CD4-positive, alpha-beta T cell treated with Interferon gamma for 1 hour (primary cell): Measurements from ENCODE around the gene MAPKAPK2.

Experiments
- DNase-seq: peaks from one replicate; pipeline ENCODE4 v3.0.0-alpha.2; 2020

MAPKAPK2 gene

GRCh38 chr1:206723805-206724472, 39.2 kb downstream of the MAPKAPK2 start:
- DNase-seq, result no peak

DNA sequence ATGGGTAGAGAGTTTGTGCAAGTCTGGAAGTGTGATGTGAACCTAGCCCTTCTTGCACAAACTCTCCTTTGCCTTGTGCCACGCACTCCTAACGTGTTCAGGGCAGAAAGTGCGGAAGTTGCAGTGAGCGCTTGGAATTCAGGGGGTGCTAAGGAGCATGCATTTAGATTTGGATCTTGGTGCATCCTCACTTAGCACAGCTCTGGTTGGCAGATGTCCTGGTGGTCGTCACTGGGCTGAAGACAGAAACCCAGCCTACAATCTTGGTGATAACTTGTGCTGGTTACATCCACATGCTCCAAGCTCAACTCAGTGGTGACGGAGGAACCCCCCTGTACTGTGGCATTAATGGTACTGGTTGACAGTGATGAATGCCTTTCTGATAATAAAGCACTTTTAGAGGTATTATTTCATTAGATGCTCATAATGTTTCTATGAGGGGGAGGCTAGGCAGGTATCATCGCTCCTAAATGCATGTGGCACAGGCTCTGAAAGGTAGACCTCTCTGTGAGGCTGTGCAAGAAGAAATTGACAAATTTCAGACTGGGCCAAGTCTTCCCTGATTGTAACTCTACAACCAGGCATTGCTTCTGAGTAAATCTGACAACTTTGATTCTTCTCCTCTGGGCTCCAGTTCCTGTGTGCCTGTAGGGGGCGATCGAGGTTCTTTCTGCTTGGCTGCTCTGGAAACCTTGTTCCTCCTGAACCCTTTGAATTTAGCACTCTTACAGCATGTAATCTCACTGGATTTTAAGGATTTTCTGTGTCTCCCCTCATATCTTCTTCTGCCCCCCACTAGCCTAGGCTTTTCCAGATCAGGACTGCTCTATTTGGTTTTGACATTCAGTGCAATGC, 40.6 kb downstream of the MAPKAPK2 start:
- DNase-seq, result peak; percentile 56

DNA sequence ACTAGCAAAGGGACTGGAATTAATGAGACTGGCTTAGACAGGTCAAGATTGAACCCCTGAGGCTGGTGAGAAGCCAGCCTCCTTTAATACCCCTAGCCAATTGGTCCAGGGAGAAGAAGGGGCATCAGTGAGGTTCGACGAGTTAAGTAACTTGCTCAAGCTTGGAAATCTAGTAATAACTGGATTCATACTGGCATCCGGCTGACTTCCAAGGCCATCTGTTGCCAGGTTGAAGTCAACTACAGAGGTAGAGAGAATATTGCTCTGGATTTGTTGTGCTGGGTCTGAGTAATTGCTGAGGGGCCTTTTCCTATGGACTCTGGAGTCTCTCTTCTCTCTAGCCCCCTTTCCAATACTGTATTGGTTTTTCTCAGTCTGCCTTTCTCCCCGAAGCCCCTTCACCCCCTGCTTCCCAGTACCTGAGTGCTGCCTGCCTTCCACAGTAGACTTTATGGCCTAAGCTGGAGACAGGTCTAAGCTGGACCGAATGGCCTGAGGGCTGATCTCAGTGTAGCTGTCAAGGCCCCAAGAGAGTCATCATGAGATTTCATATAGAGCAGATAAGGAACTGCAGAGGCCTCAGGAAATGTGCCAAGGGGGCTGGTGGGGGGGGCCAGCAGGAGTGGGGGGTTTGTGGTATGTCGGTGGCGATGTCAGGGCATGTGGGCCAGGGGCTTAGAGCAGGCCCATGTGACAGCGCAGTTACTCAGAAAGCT, 43.4 kb downstream of the MAPKAPK2 start:
- DNase-seq, result no peak

- no peak for DNase-seq
These were observed 43.9 kb downstream of the MAPKAPK2 start for GRCh38 chr1:206728697-206728987.

GRCh38 chr1:206729050-206729449, 44.3 kb downstream of the MAPKAPK2 start:
- no peak for DNase-seq

DNA sequence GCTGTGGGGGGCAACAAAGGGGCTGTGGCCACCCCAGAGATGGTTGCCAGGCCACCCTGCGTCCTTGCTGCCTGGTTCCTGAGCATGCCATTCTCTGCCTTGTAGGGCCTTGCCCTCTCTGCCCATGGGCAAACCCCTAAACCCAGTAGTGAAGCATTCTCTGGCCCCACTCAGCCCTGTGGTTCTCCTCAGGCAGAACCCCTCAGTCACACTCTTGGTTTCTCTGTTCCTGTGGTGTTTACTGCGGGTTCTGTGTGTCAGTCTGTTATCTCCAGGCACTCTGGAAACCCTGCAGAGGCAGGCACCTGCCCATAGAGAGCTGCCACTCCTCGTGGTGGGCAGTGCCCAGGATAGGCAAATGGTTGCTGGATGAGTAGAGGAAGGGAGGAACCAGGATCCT, 44.8 kb downstream of the MAPKAPK2 start:
- DNase-seq, result no peak

DNA sequence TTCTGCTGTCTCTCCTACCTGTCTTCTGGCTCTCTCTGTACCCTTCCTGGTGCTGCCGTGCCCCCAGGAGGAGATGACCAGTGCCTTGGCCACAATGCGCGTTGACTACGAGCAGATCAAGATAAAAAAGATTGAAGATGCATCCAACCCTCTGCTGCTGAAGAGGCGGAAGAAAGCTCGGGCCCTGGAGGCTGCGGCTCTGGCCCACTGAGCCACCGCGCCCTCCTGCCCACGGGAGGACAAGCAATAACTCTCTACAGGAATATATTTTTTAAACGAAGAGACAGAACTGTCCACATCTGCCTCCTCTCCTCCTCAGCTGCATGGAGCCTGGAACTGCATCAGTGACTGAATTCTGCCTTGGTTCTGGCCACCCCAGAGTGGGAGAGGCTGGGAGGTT, 47.8 kb downstream of the MAPKAPK2 start:
- no peak for DNase-seq

DNA sequence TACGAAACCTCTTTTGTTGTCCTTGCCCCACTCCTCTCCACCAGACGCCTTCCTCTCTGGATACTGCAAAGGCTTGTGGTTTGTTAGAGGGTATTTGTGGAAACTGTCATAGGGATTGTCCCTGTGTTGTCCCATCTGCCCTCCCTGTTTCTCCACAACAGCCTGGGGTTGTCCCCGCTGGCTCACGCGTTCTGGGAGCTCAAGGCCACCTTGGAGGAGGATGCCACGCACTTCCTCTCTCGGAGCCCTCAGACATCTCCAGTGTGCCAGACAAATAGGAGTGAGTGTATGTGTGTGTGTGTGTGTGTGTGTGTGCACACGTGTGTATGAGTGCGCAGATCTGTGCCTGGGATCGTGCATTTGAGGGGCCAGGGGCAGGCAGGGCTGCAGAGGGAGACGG, 48.3 kb downstream of the MAPKAPK2 start:
- no peak for DNase-seq

DNA sequence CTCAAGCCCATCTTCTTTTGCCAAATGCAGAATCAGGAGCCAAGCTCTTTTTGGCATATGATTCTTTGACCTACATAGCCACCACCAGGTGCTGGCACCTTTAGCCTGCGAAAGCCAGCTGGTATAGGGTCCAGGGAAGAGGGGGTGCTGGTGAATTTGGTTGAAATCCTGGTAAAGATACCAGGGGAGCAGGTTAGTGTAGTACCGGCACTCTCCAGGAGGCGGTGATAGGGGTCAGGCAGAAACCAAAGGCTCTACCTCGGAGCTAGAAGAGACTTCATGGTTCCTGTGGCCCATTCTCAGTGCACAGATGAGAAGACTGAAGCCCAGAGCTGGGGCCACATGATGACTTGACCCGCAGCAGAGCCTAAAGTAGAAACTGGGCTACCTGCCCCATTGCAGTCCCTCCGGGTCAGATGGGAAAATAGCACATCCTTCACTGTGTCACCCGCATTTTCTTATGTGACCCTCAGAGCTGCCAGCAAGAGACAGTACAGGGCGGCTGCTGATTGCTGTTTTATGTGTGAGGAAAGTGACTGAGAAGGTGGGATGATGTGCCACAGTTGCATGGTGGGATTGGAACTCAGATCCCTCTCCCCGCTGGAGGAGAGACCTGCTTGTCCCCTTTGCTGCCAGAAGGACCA, 49.9 kb downstream of the MAPKAPK2 start:
- DNase-seq, result peak; percentile 59

- DNase-seq, result no peak
These were observed 50.9 kb downstream of the MAPKAPK2 start for GRCh38 chr1:206735553-206736031.

DNA sequence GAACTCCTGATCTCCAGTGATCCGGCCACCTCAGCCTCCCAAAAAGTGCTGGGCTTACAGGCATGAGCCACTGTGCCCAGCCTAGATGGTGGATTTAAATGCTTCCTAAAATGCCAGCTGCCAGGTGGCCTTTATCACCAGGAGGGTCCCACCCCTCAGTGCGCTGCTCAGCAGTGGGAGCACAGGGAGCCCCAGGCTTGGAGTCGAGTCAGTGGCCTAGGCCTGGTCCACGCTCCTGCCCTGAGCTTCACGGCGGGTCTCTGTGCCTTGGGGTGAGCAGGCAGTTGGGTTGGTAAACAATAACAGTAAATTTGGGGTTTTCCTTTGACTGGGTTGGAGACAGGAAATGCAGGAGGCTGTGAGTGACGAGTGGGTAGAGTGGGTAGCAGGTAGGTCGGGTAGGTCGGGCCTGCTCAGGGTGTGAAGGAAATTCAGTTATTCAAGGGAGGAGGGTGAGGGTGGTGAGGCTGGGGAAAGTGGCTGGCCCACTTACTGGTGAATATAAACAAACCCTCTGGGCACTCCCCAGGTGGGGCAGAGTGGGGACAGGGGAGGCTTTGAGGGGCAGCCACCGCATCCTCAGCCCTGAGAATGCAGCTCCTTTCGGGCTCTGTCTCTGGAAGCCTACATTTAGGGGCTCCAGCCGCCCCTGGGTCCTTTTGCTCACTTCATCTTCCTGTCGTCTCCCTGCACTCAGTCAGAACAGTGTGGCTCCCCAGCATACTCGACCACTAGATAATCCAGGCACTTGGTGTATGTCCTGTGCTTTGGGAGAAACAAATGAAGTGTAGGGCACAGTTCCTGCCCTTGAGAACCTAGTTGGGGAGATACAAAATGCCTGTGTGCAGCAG, 52.4 kb downstream of the MAPKAPK2 start:
- peak; percentile 64 for DNase-seq

GRCh38 chr1:206737729-206738201, 53.1 kb downstream of the MAPKAPK2 start:
- DNase-seq, result no peak

DNA sequence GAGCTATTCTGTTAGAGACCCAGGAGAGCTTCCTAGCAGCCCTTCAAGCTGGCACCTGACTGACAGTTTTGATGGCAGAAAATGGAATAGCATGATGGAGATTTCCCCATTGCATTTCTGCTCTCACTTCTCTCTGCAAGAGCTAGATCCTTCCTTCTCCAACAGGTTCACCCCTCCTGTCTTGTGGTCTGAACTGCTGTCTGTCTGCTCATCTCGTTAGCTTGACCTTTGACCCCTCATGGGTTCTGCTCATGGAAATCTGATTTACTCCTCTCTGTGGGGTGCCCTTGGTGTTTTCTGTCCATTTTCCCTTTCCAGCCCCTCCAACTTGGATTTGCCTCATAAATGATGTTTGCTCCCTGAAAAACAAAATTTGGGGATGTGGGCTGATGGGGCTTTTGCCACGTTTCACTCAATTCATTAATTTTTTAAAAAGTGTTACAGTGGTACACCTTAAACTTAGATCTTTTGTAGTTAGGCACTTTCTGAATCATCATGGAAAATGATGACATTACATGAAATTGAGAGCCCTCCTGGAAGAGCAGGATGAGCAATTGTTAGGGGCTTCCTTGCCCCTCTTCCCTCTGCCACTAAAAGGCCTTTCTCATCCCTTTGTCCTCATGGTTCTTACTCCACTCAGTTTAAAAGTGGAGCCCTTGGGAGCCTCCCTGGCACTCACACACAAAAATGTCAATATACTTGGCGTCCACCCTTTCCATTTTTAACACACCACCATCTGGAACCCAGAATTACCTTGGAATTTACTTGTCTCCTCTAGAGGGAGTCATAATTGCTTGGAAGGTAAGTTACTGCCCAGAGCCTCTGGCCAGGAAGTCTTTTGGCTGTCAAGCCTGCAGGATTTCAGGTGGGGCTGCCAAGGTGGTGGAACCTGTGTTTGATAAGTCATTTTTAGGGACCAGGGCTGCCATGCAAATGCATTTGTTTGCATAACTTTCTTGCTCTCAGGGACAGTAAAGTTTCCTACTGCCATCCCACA, 54.0 kb downstream of the MAPKAPK2 start:
- DNase-seq, result no peak

DNA sequence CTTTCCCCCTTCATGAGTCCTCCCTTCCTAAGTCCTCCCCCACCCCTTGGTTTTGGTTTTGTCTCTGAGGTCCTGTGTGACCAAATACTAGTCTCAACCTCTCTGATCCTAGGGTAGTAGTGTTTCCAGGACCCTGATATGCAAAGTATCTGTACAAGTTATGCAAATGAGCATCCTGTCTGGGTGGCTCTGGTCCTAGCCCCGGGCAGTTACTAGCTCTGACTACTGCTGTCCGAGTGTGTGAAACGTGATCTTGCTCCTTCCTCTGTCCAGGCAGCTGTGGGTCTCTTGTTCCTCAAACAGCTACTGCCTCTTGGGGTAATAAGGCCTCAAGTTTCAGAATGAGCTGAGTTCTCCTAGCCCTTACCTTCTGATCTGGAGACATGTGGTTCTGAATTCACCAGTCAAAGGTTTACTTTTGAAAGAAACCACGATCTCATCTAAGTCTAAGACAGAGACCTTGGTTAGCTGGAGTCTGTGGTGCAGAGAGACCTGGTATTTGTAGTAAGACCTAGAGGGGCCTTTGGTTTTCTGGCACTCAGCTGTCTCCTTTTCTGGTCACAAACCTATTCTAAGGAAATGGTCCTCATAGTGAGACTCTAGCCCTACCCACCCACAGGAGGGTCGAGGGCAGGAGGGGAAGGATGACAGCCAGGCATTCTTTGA, 54.8 kb downstream of the MAPKAPK2 start:
- DNase-seq, result peak; percentile 34

GRCh38 chr1:206741142-206741701, 56.5 kb downstream of the MAPKAPK2 start:
- no peak for DNase-seq

- DNase-seq, result no peak
These were observed 58.1 kb downstream of the MAPKAPK2 start for GRCh38 chr1:206742719-206743383.

- DNase-seq, result no peak
These were observed 60.0 kb downstream of the MAPKAPK2 start for GRCh38 chr1:206744683-206745082.

DNA sequence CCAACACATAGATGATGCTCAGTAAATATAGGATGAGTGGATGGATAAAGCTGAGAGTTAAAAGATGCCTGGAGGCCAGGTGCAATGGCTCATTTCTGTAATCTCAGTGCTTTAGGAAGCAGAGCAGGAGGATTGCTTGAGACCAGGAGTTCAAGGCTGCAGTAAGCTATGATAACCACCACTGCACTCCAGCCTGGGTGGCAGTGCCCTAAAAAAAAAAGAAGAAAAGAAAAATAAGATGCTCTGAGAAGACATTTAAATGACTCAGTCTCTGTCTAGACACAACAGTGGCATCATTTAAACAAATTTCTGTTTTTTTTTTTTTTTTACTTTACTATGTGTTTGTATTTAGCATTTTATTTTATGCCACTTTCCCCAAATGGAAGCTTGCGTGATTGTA, 60.6 kb downstream of the MAPKAPK2 start:
- no peak for DNase-seq

GRCh38 chr1:206748348-206749030, 63.8 kb downstream of the MAPKAPK2 start:
- DNase-seq, result no peak
